ENCODE measurements around the gene PRPF40A. TPM values are rescaled to one million over a fixed set of nuclear protein-coding genes. Genes with fewer than 3 reads are reported as not detected.

Gene PRPF40A
- total RNA-seq, 1 experiment from 2014 or later: 173 TPM

DNA sequence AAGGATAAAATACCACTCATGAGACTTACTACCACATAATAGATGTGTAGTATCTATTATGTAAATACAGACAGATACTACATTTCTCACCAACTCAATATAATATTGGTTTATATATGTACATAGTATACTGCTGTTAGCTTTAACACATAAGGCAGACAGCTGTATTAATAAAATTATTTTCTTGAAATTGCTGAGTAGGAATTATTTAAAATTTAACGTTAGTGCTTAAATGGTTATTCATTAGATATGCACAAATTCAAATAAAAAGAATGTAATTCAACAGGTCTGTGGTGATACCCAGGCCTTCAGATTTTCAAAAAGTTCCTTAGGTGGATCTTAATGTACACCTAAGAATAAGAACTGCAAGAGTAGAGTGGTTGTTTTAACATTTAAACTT is 59.0 kb downstream of the PRPF40A start:
- Histone ChIP-seq H3K4me3 (ENCODE audit: low read length) (no peak overlapping the region), H3K79me2 (ENCODE audit: low read length) (peaks cover 9% of the 10 kb centered on the region; the same call in 1 of the 2 replicates), H3K9me2 (replicated peaks; ENCODE audit: insufficient read depth, low read length) (no peaks in the 10 kb centered on the region), H4K20me1 (ENCODE audit: insufficient read depth, low read depth, low read length) (no peaks in the 10 kb centered on the region), H3K4me1 (ENCODE audit: low read length) (no peaks in the 10 kb centered on the region), H3K27me3 (ENCODE audit: low read length) (no peaks in the 10 kb centered on the region), H3K27ac (ENCODE audit: low read length) (no peak overlapping the region), H3K4me2 (ENCODE audit: low read depth, low read length, poor library complexity, severe bottlenecking) (no peak overlapping the region), H2AFZ (ENCODE audit: low read length) (no peak overlapping the region), H3K9me3 (ENCODE audit: low read length) (no peaks in the 10 kb centered on the region), H3K36me3 (ENCODE audit: insufficient read depth, low read length) (peaks cover 82% of the 10 kb centered on the region), H3K9ac (ENCODE audit: low read length) (no peak overlapping the region)
- DNase-seq: no peak

DNA sequence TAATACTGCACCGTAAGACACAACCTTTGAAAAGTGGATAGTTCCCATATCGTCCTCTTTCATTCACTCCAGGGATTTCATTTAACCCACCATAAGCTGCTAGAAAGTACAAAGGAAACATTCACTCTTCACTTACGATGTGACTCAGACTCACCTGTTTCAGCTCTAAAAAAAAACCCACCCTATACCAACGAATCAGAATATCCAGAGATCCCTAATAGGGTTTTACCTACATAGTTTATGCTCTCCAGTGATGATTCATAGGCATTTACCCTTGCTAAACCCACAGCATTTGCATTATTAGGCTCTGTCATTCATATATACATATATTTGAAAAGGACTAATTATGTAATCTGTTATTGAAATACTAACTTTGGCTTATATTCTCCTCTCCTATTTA is 60.2 kb downstream of the PRPF40A start:
- Histone ChIP-seq H3K27ac (ENCODE audit: low read length) (no peak overlapping the region), H3K27me3 (ENCODE audit: low read length) (no peaks in the 10 kb centered on the region), H2AFZ (ENCODE audit: low read length) (no peak overlapping the region), H3K9me2 (replicated peaks; ENCODE audit: insufficient read depth, low read length) (no peaks in the 10 kb centered on the region), H3K36me3 (ENCODE audit: insufficient read depth, low read length) (peaks cover 86% of the 10 kb centered on the region), H3K4me2 (ENCODE audit: low read depth, low read length, poor library complexity, severe bottlenecking) (no peak overlapping the region), H3K4me3 (ENCODE audit: low read length) (no peak overlapping the region), H3K9me3 (ENCODE audit: low read length) (no peaks in the 10 kb centered on the region), H4K20me1 (ENCODE audit: insufficient read depth, low read depth, low read length) (no peaks in the 10 kb centered on the region), H3K4me1 (ENCODE audit: low read length) (no peaks in the 10 kb centered on the region), H3K9ac (ENCODE audit: low read length) (no peak overlapping the region), H3K79me2 (ENCODE audit: low read length) (peaks cover 9% of the 10 kb centered on the region; the same call in 1 of the 2 replicates)
- no peak for DNase-seq

DNA sequence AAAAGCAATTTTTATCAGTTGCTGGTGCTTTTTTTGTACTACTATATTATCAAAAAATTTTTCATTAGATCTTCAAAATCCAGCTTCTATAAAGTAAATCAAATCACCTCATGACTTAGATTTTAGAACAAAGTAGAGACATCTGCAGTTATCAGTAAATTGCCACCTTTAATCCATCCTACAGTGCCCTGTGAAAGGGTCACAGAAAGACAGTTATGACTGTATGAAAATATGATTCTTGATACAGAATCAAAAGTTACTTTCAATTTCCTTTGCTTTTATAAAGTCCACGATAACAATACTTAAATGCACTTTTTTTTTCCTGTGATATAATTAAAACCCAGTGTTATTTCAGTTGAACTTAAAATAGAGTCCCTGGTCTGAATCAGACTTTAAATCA is 61.4 kb downstream of the PRPF40A start:
- no peak overlapping the region for H2AFZ ChIP-seq (ENCODE audit: low read length)
- no peak overlapping the region for H3K9ac ChIP-seq (ENCODE audit: low read length)
- H3K36me3 ChIP-seq (ENCODE audit: insufficient read depth, low read length): peaks cover 88% of the 10 kb centered on the region
- no peaks in the 10 kb centered on the region for H3K9me3 ChIP-seq (ENCODE audit: low read length)
- peaks cover 9% of the 10 kb centered on the region; the same call in 1 of the 2 replicates for H3K79me2 ChIP-seq (ENCODE audit: low read length)
- no peak for DNase-seq
- no peaks in the 10 kb centered on the region for H3K9me2 ChIP-seq (replicated peaks; ENCODE audit: insufficient read depth, low read length)
- no peaks in the 10 kb centered on the region for H3K4me1 ChIP-seq (ENCODE audit: low read length)
- H3K4me2 ChIP-seq (ENCODE audit: low read depth, low read length, poor library complexity, severe bottlenecking): no peak overlapping the region
- H3K4me3 ChIP-seq (ENCODE audit: low read length): no peak overlapping the region
- H4K20me1 ChIP-seq (ENCODE audit: insufficient read depth, low read depth, low read length): no peaks in the 10 kb centered on the region
- H3K27ac ChIP-seq (ENCODE audit: low read length): no peak overlapping the region
- H3K27me3 ChIP-seq (ENCODE audit: low read length): no peaks in the 10 kb centered on the region

DNA sequence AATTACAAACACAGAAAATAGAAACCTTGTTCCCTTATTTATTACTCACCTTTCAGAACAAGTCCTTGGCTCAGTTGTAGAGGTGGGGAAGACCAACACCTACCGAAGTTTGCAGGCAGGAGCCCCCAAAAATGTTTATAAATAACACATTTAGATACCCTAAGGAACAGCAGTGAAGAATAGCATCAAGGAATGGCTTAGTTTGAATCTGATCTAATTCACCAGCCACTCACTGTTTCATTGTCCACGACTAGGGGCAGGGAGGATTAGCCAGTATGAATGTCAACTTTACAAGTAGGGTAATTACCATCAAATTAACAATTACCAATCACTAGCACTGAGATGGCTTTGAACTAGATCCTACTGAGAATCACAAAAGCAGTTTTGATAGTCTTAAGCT is 65.4 kb downstream of the PRPF40A start:
- Histone ChIP-seq H3K4me3 (ENCODE audit: low read length) (no peak overlapping the region), H3K9ac (ENCODE audit: low read length) (no peak overlapping the region), H3K79me2 (ENCODE audit: low read length) (peaks cover under 1% of the 10 kb centered on the region; the same call in 1 of the 2 replicates), H3K36me3 (ENCODE audit: insufficient read depth, low read length) (peaks cover 79% of the 10 kb centered on the region), H2AFZ (ENCODE audit: low read length) (no peak overlapping the region), H3K9me3 (ENCODE audit: low read length) (no peaks in the 10 kb centered on the region), H3K27ac (ENCODE audit: low read length) (no peak overlapping the region), H3K9me2 (replicated peaks; ENCODE audit: insufficient read depth, low read length) (no peaks in the 10 kb centered on the region), H4K20me1 (ENCODE audit: insufficient read depth, low read depth, low read length) (no peaks in the 10 kb centered on the region), H3K4me1 (ENCODE audit: low read length) (no peaks in the 10 kb centered on the region), H3K27me3 (ENCODE audit: low read length) (no peaks in the 10 kb centered on the region), H3K4me2 (ENCODE audit: low read depth, low read length, poor library complexity, severe bottlenecking) (no peak overlapping the region)
- no peak for DNase-seq

DNA sequence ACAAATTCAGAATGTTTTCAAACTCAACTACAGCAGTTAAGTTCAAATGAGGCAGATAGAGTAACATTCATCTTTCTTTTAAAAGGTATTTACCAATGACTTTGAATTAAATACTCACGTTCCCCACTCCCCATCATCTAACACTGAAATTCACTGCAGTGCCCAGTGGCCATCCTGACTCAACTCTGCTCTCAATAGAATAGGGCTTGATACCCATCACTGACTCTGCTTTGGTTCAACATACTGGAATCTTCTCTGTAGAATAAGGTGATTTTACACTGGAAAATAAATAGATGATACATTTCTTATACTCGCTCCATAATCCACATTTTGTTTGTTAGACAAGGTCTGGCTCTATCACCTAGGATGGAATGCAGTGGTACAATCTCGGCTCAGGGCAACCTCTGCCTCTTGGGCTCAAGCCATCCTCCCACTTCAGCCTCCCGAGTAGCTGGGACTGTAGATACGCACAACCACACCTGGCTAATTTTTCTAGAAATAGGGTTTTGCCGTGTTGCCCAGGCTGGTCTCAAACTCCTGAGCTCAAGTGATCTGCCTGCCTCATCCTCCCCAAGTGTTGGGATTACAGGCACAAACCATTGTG is 66.4 kb downstream of the PRPF40A start:
- Histone ChIP-seq H3K27ac (ENCODE audit: low read length) (no peak overlapping the region), H3K4me3 (ENCODE audit: low read length) (no peak overlapping the region)

DNA sequence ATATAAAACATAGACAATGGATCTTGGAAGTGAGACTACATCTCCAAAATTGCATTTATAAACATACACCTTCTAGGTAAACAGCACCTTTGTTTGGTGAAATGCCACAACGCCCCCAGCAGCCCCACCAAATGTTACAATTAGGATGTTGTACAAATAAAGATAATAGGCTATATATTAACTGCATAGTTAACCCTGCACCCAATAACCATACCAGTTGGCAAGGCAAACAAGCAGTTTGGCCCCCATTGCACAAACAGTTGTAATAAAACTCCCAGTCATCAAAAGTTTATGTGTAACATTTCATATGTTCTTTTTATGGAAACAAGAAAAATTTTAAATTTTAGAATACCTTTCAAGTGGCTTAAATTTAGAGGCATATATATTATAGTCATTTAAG is 67.3 kb downstream of the PRPF40A start:
- H3K36me3 ChIP-seq (ENCODE audit: insufficient read depth, low read length): peaks cover 68% of the 10 kb centered on the region; the same call in 1 of the 2 replicates
- no peaks in the 10 kb centered on the region for H4K20me1 ChIP-seq (ENCODE audit: insufficient read depth, low read depth, low read length)
- no peak overlapping the region for H3K4me2 ChIP-seq (ENCODE audit: low read depth, low read length, poor library complexity, severe bottlenecking)
- no peak overlapping the region for H3K9ac ChIP-seq (ENCODE audit: low read length)
- H3K4me3 ChIP-seq (ENCODE audit: low read length): no peak overlapping the region
- no peak for DNase-seq
- H3K9me3 ChIP-seq (ENCODE audit: low read length): no peaks in the 10 kb centered on the region
- H3K4me1 ChIP-seq (ENCODE audit: low read length): no peaks in the 10 kb centered on the region
- H2AFZ ChIP-seq (ENCODE audit: low read length): no peak overlapping the region
- no peak overlapping the region for H3K27ac ChIP-seq (ENCODE audit: low read length)
- H3K27me3 ChIP-seq (ENCODE audit: low read length): no peaks in the 10 kb centered on the region
- no peaks in the 10 kb centered on the region for H3K9me2 ChIP-seq (replicated peaks; ENCODE audit: insufficient read depth, low read length)
- H3K79me2 ChIP-seq (ENCODE audit: low read length): no peaks in the 10 kb centered on the region

More for the DNA sequence above, 66.4 kb downstream of the PRPF40A start:
- Histone ChIP-seq H3K27me3 (ENCODE audit: low read length) (no peaks in the 10 kb centered on the region), H3K9me3 (ENCODE audit: low read length) (no peaks in the 10 kb centered on the region), H3K4me2 (ENCODE audit: low read depth, low read length, poor library complexity, severe bottlenecking) (no peak overlapping the region), H3K9ac (ENCODE audit: low read length) (no peak overlapping the region), H3K4me1 (ENCODE audit: low read length) (no peaks in the 10 kb centered on the region), H2AFZ (ENCODE audit: low read length) (no peak overlapping the region), H3K79me2 (ENCODE audit: low read length) (no peaks in the 10 kb centered on the region), H3K9me2 (replicated peaks; ENCODE audit: insufficient read depth, low read length) (no peaks in the 10 kb centered on the region), H4K20me1 (ENCODE audit: insufficient read depth, low read depth, low read length) (no peaks in the 10 kb centered on the region), H3K36me3 (ENCODE audit: insufficient read depth, low read length) (peaks cover 75% of the 10 kb centered on the region)
- no peak for DNase-seq

DNA sequence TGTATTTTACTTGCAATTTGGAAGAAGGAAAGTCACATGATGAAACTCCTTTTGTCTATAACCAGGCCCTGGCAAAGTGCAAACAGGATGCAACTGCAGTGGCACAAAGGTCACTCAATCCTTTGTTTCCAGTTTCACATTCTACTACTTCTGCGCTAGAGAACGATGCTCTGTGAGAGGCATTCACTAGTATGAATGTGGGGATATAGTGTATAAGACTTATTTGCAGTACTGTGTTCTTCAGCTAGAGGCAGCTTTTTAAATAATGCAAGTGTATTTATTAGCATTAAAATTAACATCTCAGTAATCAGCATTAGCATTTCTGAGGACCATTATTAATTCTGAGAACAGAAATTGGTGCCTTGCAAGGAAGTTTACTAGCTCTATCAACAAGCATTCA is 68.9 kb downstream of the PRPF40A start:
- Histone ChIP-seq H3K4me1 (ENCODE audit: low read length) (no peaks in the 10 kb centered on the region), H3K36me3 (ENCODE audit: insufficient read depth, low read length) (peaks cover 60% of the 10 kb centered on the region; the same call in 1 of the 2 replicates), H4K20me1 (ENCODE audit: insufficient read depth, low read depth, low read length) (no peaks in the 10 kb centered on the region), H3K9ac (ENCODE audit: low read length) (no peak overlapping the region), H3K9me2 (replicated peaks; ENCODE audit: insufficient read depth, low read length) (no peaks in the 10 kb centered on the region), H3K27me3 (ENCODE audit: low read length) (no peaks in the 10 kb centered on the region), H3K4me3 (ENCODE audit: low read length) (no peak overlapping the region), H3K79me2 (ENCODE audit: low read length) (no peaks in the 10 kb centered on the region), H3K27ac (ENCODE audit: low read length) (no peak overlapping the region), H2AFZ (ENCODE audit: low read length) (no peak overlapping the region), H3K4me2 (ENCODE audit: low read depth, low read length, poor library complexity, severe bottlenecking) (no peak overlapping the region), H3K9me3 (ENCODE audit: low read length) (no peaks in the 10 kb centered on the region)
- DNase-seq: peak; percentile 44

DNA sequence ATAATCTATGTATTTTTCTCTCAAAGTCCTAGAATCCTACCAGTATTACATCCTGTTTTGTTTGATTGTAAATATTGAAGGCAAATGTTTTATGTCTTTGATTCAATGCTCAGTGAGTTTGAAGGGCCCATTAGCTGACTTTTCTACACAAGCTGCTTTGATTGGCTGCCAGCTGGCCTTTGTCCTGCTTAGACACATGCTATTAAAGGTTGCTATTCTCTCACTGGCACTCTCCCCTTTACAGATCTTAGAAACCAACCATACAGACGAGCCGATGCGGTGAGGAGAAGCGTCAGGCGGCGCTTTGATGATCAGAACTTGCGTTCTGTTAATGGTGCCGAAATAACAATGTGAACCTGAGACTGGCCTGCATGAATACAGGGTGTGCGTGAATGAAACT is 69.7 kb downstream of the PRPF40A start:
- Histone ChIP-seq H3K36me3 (ENCODE audit: insufficient read depth, low read length) (peaks cover 54% of the 10 kb centered on the region; the same call in 1 of the 2 replicates), H4K20me1 (ENCODE audit: insufficient read depth, low read depth, low read length) (no peaks in the 10 kb centered on the region), H3K27ac (ENCODE audit: low read length) (no peak overlapping the region), H3K4me2 (ENCODE audit: low read depth, low read length, poor library complexity, severe bottlenecking) (no peak overlapping the region), H3K27me3 (ENCODE audit: low read length) (no peaks in the 10 kb centered on the region), H2AFZ (ENCODE audit: low read length) (no peak overlapping the region), H3K9me3 (ENCODE audit: low read length) (no peaks in the 10 kb centered on the region), H3K9ac (ENCODE audit: low read length) (no peak overlapping the region), H3K79me2 (ENCODE audit: low read length) (no peaks in the 10 kb centered on the region), H3K4me3 (ENCODE audit: low read length) (no peak overlapping the region), H3K4me1 (ENCODE audit: low read length) (no peaks in the 10 kb centered on the region), H3K9me2 (replicated peaks; ENCODE audit: insufficient read depth, low read length) (no peaks in the 10 kb centered on the region)
- no peak for DNase-seq
